ENCODE measurements around the gene CCNY.

CCNY gene

DNA sequence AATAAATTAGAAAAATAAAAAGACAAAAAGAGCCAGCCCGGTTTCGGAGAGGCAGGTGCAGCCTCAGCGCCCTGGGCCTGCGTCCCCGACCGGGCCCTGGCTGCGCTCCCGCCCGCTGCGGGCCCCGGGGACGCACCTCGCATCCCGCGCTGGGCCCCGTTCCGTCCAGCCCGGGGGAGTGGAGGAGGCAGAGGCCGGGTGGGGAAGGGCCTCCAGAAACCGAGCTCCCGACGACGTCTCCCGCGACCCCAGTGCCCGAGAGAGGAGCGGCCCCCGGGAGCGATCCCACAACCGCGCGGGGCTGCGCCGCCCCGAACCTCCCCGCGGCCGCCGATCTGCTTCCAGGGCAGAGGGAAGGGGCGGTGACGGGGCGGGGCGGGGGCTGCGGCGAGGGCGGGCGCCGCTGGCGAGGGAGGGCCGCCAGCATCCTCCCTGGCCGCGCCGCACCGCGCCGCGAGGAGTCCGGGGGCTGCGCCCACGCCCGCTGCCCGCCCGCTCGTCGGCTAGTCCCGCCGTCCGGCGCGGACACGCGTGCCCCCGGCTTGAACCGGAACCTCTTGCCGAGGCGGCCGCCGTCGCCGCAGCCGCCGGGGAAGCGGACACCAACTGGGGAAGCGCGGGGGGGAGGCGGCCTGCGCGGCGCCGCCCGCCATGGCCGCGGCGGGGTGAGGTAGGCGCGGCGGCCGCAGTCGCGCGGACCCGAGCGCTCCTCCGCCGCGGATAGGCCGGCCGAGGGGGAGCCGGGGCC lies at the start of gene CCNY:
Gene CCNY (plus strand): TSS at position 426 of the 748 bp plus-strand sequence. CDS start 545 bp downstream, outside the sequence.
- TF ChIP-seq EGR1 (IDR thresholded peaks at IDR 0.05) (peak; percentile 62), TCF12 (IDR thresholded peaks at IDR 0.05; ENCODE audit: low read depth) (no peak; the same call in 1 of the 2 replicates), RAD21 (IDR thresholded peaks at IDR 0.05; ENCODE audit: low read depth) (no peak; the same call in 1 of the 2 replicates), TAF1 (IDR thresholded peaks at IDR 0.05; ENCODE audit: low read depth) (peak; percentile 66), YY1 (IDR thresholded peaks at IDR 0.05; ENCODE audit: low read depth) (peak; percentile 48; the same call in 1 of the 2 replicates), ZBTB7A (IDR thresholded peaks at IDR 0.05; ENCODE audit: low read depth) (no peak; the same call in 1 of the 2 replicates)
- TF ChIP-seq, protein P1, sequence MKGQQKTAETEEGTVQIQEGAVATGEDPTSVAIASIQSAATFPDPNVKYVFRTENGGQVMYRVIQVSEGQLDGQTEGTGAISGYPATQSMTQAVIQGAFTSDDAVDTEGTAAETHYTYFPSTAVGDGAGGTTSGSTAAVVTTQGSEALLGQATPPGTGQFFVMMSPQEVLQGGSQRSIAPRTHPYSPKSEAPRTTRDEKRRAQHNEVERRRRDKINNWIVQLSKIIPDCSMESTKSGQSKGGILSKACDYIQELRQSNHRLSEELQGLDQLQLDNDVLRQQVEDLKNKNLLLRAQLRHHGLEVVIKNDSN (IDR thresholded peaks at IDR 0.05), result no peak

DNA sequence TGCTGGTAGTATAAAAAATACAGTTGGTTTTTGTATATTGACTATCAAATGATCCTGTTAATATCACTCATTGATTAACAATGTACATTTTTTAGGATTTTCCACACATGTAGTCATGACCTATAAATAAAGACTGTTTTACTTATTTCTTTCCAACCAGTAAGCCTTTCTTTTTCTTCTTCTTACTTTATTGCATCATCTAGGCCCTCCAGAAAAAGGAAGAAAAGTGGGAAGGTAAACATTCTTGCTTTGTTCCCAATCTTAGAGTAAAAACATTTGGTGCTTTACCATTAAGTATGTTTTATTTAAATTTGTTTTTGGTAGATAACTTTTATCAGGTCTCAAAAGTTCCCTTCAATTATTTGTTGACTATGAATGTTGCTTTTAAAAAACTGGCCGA lies 47.1 kb upstream of the CCNY start:
- TF ChIP-seq RAD21 (IDR thresholded peaks at IDR 0.05; ENCODE audit: low read depth), result no peak
- TF ChIP-seq, protein P2, sequence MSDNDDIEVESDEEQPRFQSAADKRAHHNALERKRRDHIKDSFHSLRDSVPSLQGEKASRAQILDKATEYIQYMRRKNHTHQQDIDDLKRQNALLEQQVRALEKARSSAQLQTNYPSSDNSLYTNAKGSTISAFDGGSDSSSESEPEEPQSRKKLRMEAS (IDR thresholded peaks at IDR 0.05), result no peak
- TF ChIP-seq FOXM1 (IDR thresholded peaks at IDR 0.05; ENCODE audit: borderline replicate concordance, low read depth), result no peak
- TF ChIP-seq NFIC (IDR thresholded peaks at IDR 0.05), result no peak
- no peak for TF ChIP-seq TEAD4 (IDR thresholded peaks at IDR 0.05)
- no peak for TF ChIP-seq EGR1 (IDR thresholded peaks at IDR 0.05)
- no peak for TF ChIP-seq CEBPB (IDR thresholded peaks at IDR 0.05)
- TF ChIP-seq TAF1 (IDR thresholded peaks at IDR 0.05; ENCODE audit: low read depth), result no peak
- TF ChIP-seq CREB1 (IDR thresholded peaks at IDR 0.05; ENCODE audit: low read depth), result no peak

DNA sequence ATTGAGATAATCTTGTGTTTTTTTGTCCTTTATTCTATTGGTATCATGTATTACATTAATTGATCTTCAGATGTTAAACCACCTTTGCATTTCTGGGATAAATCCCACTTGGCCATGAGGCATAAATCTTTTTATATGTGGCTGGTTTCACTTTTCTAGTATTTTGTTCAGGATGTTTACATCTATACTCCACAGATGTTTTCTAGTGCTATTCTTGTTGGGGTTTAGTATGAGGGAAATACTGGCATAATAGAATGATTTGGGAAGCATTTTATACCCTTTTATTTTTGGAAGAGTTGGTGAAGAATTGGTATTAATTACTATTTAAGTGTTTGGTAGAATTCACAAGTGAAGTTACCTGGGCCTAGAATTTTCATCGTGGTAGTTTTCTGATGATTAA lies 41.8 kb upstream of the CCNY start:
- TF ChIP-seq TEAD4 (IDR thresholded peaks at IDR 0.05) (no peak), TCF12 (IDR thresholded peaks at IDR 0.05; ENCODE audit: low read depth) (no peak), EGR1 (IDR thresholded peaks at IDR 0.05) (no peak), EP300 (IDR thresholded peaks at IDR 0.05; ENCODE audit: borderline replicate concordance) (no peak), NFIC (IDR thresholded peaks at IDR 0.05) (no peak), CEBPB (IDR thresholded peaks at IDR 0.05) (no peak), YY1 (IDR thresholded peaks at IDR 0.05; ENCODE audit: low read depth) (no peak), RAD21 (IDR thresholded peaks at IDR 0.05; ENCODE audit: low read depth) (no peak), ZBTB7A (IDR thresholded peaks at IDR 0.05; ENCODE audit: low read depth) (no peak), TAF1 (IDR thresholded peaks at IDR 0.05; ENCODE audit: low read depth) (no peak), FOXM1 (IDR thresholded peaks at IDR 0.05; ENCODE audit: borderline replicate concordance, low read depth) (no peak), CREB1 (IDR thresholded peaks at IDR 0.05; ENCODE audit: low read depth) (no peak)
- TF ChIP-seq, protein P1 (IDR thresholded peaks at IDR 0.05), result no peak
- TF ChIP-seq, protein P2 (IDR thresholded peaks at IDR 0.05), result no peak
- TF ChIP-seq, protein P3, sequence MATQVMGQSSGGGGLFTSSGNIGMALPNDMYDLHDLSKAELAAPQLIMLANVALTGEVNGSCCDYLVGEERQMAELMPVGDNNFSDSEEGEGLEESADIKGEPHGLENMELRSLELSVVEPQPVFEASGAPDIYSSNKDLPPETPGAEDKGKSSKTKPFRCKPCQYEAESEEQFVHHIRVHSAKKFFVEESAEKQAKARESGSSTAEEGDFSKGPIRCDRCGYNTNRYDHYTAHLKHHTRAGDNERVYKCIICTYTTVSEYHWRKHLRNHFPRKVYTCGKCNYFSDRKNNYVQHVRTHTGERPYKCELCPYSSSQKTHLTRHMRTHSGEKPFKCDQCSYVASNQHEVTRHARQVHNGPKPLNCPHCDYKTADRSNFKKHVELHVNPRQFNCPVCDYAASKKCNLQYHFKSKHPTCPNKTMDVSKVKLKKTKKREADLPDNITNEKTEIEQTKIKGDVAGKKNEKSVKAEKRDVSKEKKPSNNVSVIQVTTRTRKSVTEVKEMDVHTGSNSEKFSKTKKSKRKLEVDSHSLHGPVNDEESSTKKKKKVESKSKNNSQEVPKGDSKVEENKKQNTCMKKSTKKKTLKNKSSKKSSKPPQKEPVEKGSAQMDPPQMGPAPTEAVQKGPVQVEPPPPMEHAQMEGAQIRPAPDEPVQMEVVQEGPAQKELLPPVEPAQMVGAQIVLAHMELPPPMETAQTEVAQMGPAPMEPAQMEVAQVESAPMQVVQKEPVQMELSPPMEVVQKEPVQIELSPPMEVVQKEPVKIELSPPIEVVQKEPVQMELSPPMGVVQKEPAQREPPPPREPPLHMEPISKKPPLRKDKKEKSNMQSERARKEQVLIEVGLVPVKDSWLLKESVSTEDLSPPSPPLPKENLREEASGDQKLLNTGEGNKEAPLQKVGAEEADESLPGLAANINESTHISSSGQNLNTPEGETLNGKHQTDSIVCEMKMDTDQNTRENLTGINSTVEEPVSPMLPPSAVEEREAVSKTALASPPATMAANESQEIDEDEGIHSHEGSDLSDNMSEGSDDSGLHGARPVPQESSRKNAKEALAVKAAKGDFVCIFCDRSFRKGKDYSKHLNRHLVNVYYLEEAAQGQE (IDR thresholded peaks at IDR 0.05; ENCODE audit: low read depth), result no peak

DNA sequence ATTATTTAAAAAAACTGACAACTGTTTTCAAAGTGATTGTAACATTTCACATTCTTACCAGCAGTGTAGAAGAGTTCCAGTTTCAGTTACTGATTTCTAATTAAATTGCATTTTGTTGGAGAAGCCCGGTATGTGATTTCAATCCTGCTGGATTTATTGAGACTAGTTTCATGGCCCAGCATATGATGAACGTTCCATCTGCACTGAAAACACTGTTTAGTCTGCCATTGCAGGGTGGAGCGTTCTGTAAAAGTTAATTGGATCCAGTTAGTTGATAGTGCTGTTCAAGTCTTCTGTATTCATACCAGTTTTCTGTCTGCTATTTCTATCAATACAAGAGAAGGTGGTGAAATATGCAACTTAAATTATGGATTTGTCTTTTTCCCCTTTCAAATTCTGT lies 37.3 kb upstream of the CCNY start:
- TF ChIP-seq, protein P1 (IDR thresholded peaks at IDR 0.05), result no peak

DNA sequence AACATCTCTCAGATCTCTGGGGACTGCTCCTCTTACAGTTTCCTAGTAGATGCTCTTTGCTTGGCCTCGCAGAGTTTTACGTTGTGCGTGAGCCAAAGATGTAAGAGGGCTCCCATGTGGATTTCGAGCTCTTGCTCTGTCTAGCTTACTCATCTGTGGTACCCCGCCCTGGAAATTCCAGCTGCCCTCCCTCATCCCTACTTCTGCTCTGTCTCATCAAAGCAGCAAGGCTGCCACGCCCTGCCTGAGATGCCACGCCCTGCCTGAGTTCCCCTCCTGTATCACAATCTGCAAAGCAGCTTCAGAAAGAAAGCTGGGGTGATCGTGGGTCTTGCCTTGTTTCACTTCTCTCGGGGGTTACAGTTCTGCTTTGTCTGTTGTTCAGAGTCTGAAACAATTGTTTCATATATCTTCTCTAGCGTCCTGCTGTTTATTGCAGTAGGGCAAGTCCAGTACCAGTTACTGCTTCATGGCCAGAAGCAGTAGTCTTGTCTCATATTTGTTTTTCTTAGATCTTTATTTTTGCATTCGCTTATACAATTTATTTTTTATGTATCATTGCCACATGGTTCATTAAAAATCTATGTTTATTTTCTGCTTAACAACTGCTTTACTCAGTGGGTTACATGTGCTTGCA lies 36.1 kb upstream of the CCNY start:
- TF ChIP-seq FOXM1 (IDR thresholded peaks at IDR 0.05; ENCODE audit: borderline replicate concordance, low read depth), result no peak
- no peak for TF ChIP-seq YY1 (IDR thresholded peaks at IDR 0.05; ENCODE audit: low read depth)
- TF ChIP-seq, protein P2 (IDR thresholded peaks at IDR 0.05), result no peak
- no peak for TF ChIP-seq TEAD4 (IDR thresholded peaks at IDR 0.05)
- TF ChIP-seq ZBTB7A (IDR thresholded peaks at IDR 0.05; ENCODE audit: low read depth), result no peak
- no peak for TF ChIP-seq TCF12 (IDR thresholded peaks at IDR 0.05; ENCODE audit: low read depth)
- TF ChIP-seq RAD21 (IDR thresholded peaks at IDR 0.05; ENCODE audit: low read depth), result no peak
- TF ChIP-seq, protein P1 (IDR thresholded peaks at IDR 0.05), result no peak
- no peak for TF ChIP-seq NFIC (IDR thresholded peaks at IDR 0.05)
- no peak for TF ChIP-seq TAF1 (IDR thresholded peaks at IDR 0.05; ENCODE audit: low read depth)
- TF ChIP-seq, protein P3 (IDR thresholded peaks at IDR 0.05; ENCODE audit: low read depth), result no peak

All from Ishikawa (cell line).